GM20431 (cell line): ENCODE measurements around the gene EIF4A3.
"Not testable (repeated sequence)": the region's sequence is repeated elsewhere in the genome, so short reads cannot be mapped to it uniquely, and the experiment has no call there.

ENCODE experiments used
- in situ Hi-C: fragments of 300-500 bp; cut with MseI, MboI; formaldehyde crosslinking; loops from one replicate; pipeline ENCODE4 v1.15.0; 2020; ENCODE audit warnings: low sequenced_read_pairs; ENCODE audit not compliant: unreplicated experiment

Gene EIF4A3

GRCh38 chr17:80173916-80174315 lies 27.0 kb upstream of the EIF4A3 start:
- in situ Hi-C loops: no loop called here

GRCh38 chr17:80173126-80173525 lies 26.2 kb upstream of the EIF4A3 start:
- in situ Hi-C loops: no loop called here

GRCh38 chr17:80171681-80172080 lies 24.8 kb upstream of the EIF4A3 start:
- in situ Hi-C loops: no loop called here

- in situ Hi-C loops: no loop called here
Observed at GRCh38 chr17:80169784-80170500, 23.0 kb upstream of the EIF4A3 start, which contains the start of gene CARD14. CARD14 (plus strand) TSS chr17:80170030; CDS start chr17:80181439, 11,409 bp downstream.

- in situ Hi-C loops: no loop called here
Observed at GRCh38 chr17:80169107-80169506, 22.2 kb upstream of the EIF4A3 start.

GRCh38 chr17:80168371-80168770 lies 21.4 kb upstream of the EIF4A3 start:
- in situ Hi-C loops: no loop called here

- in situ Hi-C loops: no loop called here
Observed at GRCh38 chr17:80166446-80166845, 19.5 kb upstream of the EIF4A3 start.

- in situ Hi-C loops: no loop called here
Observed at GRCh38 chr17:80164185-80164584, 17.3 kb upstream of the EIF4A3 start.

- in situ Hi-C loops: no loop called here
Observed at GRCh38 chr17:80163336-80163735, 16.4 kb upstream of the EIF4A3 start.

- in situ Hi-C loops: no loop called here
Observed at GRCh38 chr17:80160536-80160935, 13.6 kb upstream of the EIF4A3 start.

- in situ Hi-C loops: no loop called here
Observed at GRCh38 chr17:80158846-80159245, 11.9 kb upstream of the EIF4A3 start.

GRCh38 chr17:80155600-80155999 lies 8.7 kb upstream of the EIF4A3 start:
- in situ Hi-C loops: not testable (repeated sequence)

GRCh38 chr17:80154166-80154565 lies 7.2 kb upstream of the EIF4A3 start:
- in situ Hi-C loops: no loop called here

- in situ Hi-C loops: no loop called here
Observed at GRCh38 chr17:80153004-80153403, 6.1 kb upstream of the EIF4A3 start.

GRCh38 chr17:80152081-80152702 lies 5.3 kb upstream of the EIF4A3 start:
- in situ Hi-C loops: no loop called here

GRCh38 chr17:80151333-80151732 lies 4.4 kb upstream of the EIF4A3 start:
- in situ Hi-C loops: no loop called here

- in situ Hi-C loops: no loop called here
Observed at GRCh38 chr17:80146121-80147034, 550 bp downstream of the EIF4A3 start.

- in situ Hi-C loops: no loop called here
Observed at GRCh38 chr17:80145076-80146075, 1.6 kb downstream of the EIF4A3 start.

- in situ Hi-C loops: no loop called here
Observed at GRCh38 chr17:80142929-80143328, 4.0 kb downstream of the EIF4A3 start.
